Right kidney (tissue), 9 donors: Measurements from ENCODE around the gene ZNF614.
A peak's percentile ranks its signal among the peaks of the same experiment; 100 is the strongest.
"Not testable (repeated sequence)": the region's sequence is repeated elsewhere in the genome, so short reads cannot be mapped to it uniquely, and the experiment has no call there.

ENCODE experiments used
- DNase-seq: peaks from one replicate; pipeline ENCODE4 v3.0.0-alpha.2; 2016
- long read RNA-seq, 8 donors: transcript quantifications; one replicate each; lab custom pipeline, GENCODE V29; 2026

The ZNF614 gene
- long read RNA-seq, donor 1, full-length matches to known transcripts: 2 of 2 reads
- long read RNA-seq, donor 1, partial matches to known transcripts: 0 of 2 reads
- long read RNA-seq, donor 1, other reads (novel, unspliced or antisense): 0 of 2 reads
- long read RNA-seq, donor 2, full-length matches to known transcripts: 2 of 2 reads
- long read RNA-seq, donor 2, partial matches to known transcripts: 0 of 2 reads
- long read RNA-seq, donor 2, other reads (novel, unspliced or antisense): 0 of 2 reads
- long read RNA-seq, donor 3, full-length matches to known transcripts: 2 of 2 reads
- long read RNA-seq, donor 3, partial matches to known transcripts: 0 of 2 reads
- long read RNA-seq, donor 3, other reads (novel, unspliced or antisense): 0 of 2 reads
- long read RNA-seq, donor 4, full-length matches to known transcripts: 3 of 3 reads
- long read RNA-seq, donor 4, partial matches to known transcripts: 0 of 3 reads
- long read RNA-seq, donor 4, other reads (novel, unspliced or antisense): 0 of 3 reads
- long read RNA-seq, donor 5, full-length matches to known transcripts: 7 of 15 reads
- long read RNA-seq, donor 5, partial matches to known transcripts: 8 of 15 reads
- long read RNA-seq, donor 5, other reads (novel, unspliced or antisense): 0 of 15 reads
- long read RNA-seq, donor 6, full-length matches to known transcripts: 5 of 5 reads
- long read RNA-seq, donor 6, partial matches to known transcripts: 0 of 5 reads
- long read RNA-seq, donor 6, other reads (novel, unspliced or antisense): 0 of 5 reads
- long read RNA-seq, donor 7, full-length matches to known transcripts: 9 of 9 reads
- long read RNA-seq, donor 7, partial matches to known transcripts: 0 of 9 reads
- long read RNA-seq, donor 7, other reads (novel, unspliced or antisense): 0 of 9 reads
- long read RNA-seq, donor 8, full-length matches to known transcripts: 5 of 5 reads
- long read RNA-seq, donor 8, partial matches to known transcripts: 0 of 5 reads
- long read RNA-seq, donor 8, other reads (novel, unspliced or antisense): 0 of 5 reads

GRCh38 chr19:52028027-52028779, at the start of gene ZNF614:
Gene ZNF614 (minus strand): TSS chr19:52028379. CDS start chr19:52025745, 2,634 bp downstream.
- peak; percentile 98 for DNase-seq

- no peak for DNase-seq
Observed at GRCh38 chr19:52070496-52070895, 42.3 kb upstream of the ZNF614 start.

- DNase-seq: no peak
Observed at GRCh38 chr19:52069653-52070052, 41.5 kb upstream of the ZNF614 start.

- no peak for DNase-seq
Observed at GRCh38 chr19:52066258-52066863, 38.2 kb upstream of the ZNF614 start.

- DNase-seq: no peak
Observed at GRCh38 chr19:52065399-52065798, 37.2 kb upstream of the ZNF614 start.

- DNase-seq: not testable (repeated sequence)
Observed at GRCh38 chr19:52056480-52056879, 28.3 kb upstream of the ZNF614 start.

GRCh38 chr19:52051736-52052135, 23.6 kb upstream of the ZNF614 start:
- DNase-seq: not testable (repeated sequence)

GRCh38 chr19:52048555-52049501, 20.6 kb upstream of the ZNF614 start, which contains the start of gene ZNF432:
Gene ZNF432 (minus strand): TSS chr19:52048838. CDS start chr19:52046868, 1,970 bp downstream.
- peak; percentile 99 for DNase-seq

GRCh38 chr19:52039169-52039568, 11.0 kb upstream of the ZNF614 start:
- no peak for DNase-seq

GRCh38 chr19:52034051-52034728, 6.0 kb upstream of the ZNF614 start:
- no peak for DNase-seq

- no peak for DNase-seq
Observed at GRCh38 chr19:52028780-52029123, 573 bp upstream of the ZNF614 start.

GRCh38 chr19:52026255-52026990, 1.8 kb downstream of the ZNF614 start:
- not testable (repeated sequence) for DNase-seq

- DNase-seq: not testable (repeated sequence)
Observed at GRCh38 chr19:52024478-52024877, 3.7 kb downstream of the ZNF614 start.

GRCh38 chr19:52022193-52022592, 6.0 kb downstream of the ZNF614 start:
- no peak for DNase-seq

- no peak for DNase-seq
Observed at GRCh38 chr19:52020506-52020905, 7.7 kb downstream of the ZNF614 start.

GRCh38 chr19:52010674-52011073, 17.5 kb downstream of the ZNF614 start:
- DNase-seq: no peak

- DNase-seq: peak; percentile 97
Observed at GRCh38 chr19:52007806-52008557, 20.2 kb downstream of the ZNF614 start, which contains the start of gene ZNF615. Gene ZNF615 (minus strand): TSS chr19:52008211. CDS start chr19:52003711, 4,500 bp downstream.

GRCh38 chr19:52007451-52007805, 20.8 kb downstream of the ZNF614 start:
- DNase-seq: no peak
